NT2/D1 (cell line): ENCODE results near the gene CMTM1.

Experiments
- DNase-seq: peaks from one replicate; pipeline ENCODE4 v3.0.0-alpha.2; 2011; ENCODE audit warnings: low read depth, low spot score
- H3K27me3 ChIP-seq: 2 replicates; pipeline ENCODE4 v1.6.0; 2011; ENCODE audit warnings: mild to moderate bottlenecking; ENCODE audit not compliant: insufficient read length, insufficient read depth
- H3K36me3 ChIP-seq: 2 replicates; pipeline ENCODE4 v1.6.1; 2011; ENCODE audit warnings: mild to moderate bottlenecking, low read length, mixed read lengths; ENCODE audit not compliant: insufficient read depth, insufficient read length
- H3K4me1 ChIP-seq: 2 replicates; pipeline ENCODE4 v1.5.1; 2011; ENCODE audit not compliant: insufficient read depth, insufficient read length
- H3K4me3 ChIP-seq: 2 replicates; pipeline ENCODE4 v1.5.1; 2011; ENCODE audit warnings: low read depth; ENCODE audit not compliant: insufficient read length
- H3K9ac ChIP-seq: 2 replicates; pipeline ENCODE4 v1.6.0; 2011; ENCODE audit warnings: low read depth; ENCODE audit not compliant: insufficient read length
- H3K9me3 ChIP-seq: 2 replicates; pipeline ENCODE4 v1.5.1; 2011; ENCODE audit warnings: mild to moderate bottlenecking, low read length; ENCODE audit not compliant: insufficient read depth
- SUZ12 ChIP-seq: IDR thresholded peaks from 2 replicates; pipeline ENCODE4 v1.6.1; 2011; ENCODE audit not compliant: insufficient read length, insufficient read depth; ENCODE audit errors: extremely low read depth
- YY1 ChIP-seq: IDR thresholded peaks from 2 replicates; pipeline ENCODE4 v1.6.1; 2011; ENCODE audit not compliant: insufficient read length, insufficient read depth
- ZNF274 ChIP-seq: IDR thresholded peaks from 2 replicates; pipeline ENCODE4 v1.6.1; 2011; ENCODE audit warnings: mild to moderate bottlenecking, low read depth, low read length

The CMTM1 gene

DNA sequence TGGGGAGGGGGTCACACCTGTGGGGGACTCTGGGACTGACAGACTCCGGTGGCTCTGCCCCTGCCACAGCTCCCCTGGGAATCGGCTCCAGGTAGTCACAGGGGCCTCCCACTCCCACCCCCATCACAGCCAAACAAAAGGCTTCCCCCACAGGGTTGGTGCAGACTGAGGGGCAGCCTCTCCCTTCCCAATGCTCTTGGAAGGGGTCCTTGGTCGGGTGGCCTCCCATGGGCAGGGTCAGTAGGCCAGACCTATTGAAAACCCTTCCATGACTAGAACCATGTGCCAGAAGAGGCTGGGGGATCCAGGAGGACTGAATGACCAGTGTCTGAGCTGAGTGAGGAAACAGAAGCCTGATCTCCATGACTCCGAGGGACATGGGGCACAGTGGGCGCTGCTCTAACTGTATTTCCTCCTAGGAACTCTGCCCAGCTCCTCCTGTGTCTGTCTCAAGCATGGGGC, 45.0 kb upstream of the CMTM1 start:
- Histone ChIP-seq H3K36me3 (no peaks in the 10 kb centered on the region), H3K4me3 (no peak overlapping the region), H3K27me3 (no peaks in the 10 kb centered on the region), H3K9me3 (no peaks in the 10 kb centered on the region), H3K4me1 (peaks cover 26% of the 10 kb centered on the region), H3K9ac (no peak overlapping the region)
- no peak for TF ChIP-seq SUZ12
- no peak for TF ChIP-seq YY1
- no peak for TF ChIP-seq ZNF274
- no peak for DNase-seq

DNA sequence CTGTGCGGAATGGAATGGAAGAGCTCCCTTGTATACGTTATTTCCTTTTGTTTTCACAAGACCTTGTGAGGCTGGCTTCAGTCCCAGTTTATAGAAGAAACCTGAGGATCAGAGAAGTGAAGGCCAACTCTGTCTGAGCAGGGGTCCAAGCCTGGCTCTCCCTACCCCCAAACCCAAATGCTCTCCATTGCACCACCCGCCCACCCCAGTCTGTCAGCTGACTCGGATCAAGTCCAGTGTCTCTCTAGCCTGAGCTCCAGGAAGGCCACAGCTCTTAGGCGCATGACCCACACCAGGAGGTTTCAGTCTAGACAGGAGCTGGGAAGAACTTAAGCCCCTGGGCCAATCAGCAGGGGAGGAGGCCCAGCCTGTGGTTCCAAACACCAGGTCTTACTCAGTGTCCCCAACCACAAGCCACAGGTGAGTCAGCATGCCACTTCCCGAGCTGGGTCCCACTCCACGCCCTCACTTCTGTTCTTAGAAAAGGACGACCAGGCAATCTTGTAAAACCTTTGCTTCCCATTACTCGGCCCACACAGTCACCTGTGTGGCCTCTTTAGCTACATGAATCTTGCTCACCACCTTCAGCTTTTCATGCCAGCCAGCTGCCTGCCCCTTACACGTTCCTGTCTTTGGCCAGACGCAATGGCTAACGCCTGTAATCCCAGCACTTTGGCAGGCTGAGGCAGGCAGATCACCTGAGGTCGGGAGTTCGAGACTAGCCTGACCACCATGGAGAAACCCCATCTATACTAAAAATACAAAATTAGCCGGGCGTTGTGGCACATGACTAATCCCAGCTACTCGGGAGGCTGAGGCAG, 44.1 kb upstream of the CMTM1 start:
- no peak for TF ChIP-seq ZNF274
- TF ChIP-seq YY1: no peak
- TF ChIP-seq SUZ12: no peak
- Histone ChIP-seq H3K27me3 (no peaks in the 10 kb centered on the region), H3K4me1 (peaks cover 20% of the 10 kb centered on the region), H3K4me3 (no peak overlapping the region), H3K9ac (no peak overlapping the region), H3K36me3 (no peaks in the 10 kb centered on the region), H3K9me3 (no peaks in the 10 kb centered on the region)
- DNase-seq: no peak

DNA sequence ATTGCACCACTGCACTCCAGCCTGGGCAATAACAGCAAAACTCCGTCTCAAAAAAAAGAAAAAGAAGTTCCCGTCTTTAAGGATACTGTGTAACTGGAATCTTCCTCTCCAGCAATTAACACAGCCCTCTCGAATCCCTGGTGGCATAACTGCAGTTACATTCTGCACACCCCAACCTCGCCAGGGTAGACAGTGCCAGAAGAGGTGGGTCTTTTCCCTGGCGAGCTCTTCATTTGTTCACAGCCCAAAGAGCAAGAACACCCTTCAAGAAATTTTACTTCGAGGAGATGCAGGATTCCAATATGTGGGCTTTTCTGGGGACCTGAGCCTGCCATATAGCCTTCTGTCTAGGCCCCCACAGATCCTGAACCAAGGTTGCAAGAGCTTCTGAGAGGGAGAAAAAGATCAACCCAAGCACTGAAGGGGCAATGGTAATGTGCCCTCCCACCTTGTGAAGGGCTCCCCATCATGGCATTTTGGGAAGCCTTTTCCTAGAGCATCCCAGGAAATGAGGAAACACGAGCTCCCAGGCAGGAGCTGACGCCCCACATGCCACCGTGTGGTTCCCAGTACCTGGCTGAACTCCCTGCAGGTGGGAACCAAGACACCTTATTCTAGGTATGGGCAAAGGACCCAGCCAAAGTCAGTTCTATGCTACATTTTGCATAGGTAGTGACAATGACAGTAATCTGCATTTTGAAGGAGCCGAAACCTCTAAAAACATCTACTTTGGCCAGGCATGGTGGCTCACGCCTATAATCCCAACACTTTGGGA, 43.2 kb upstream of the CMTM1 start:
- Histone ChIP-seq H3K9ac (no peak overlapping the region), H3K36me3 (no peaks in the 10 kb centered on the region), H3K4me1 (peaks cover 13% of the 10 kb centered on the region), H3K9me3 (no peaks in the 10 kb centered on the region), H3K27me3 (no peaks in the 10 kb centered on the region), H3K4me3 (no peak overlapping the region)
- DNase-seq: no peak
- no peak for TF ChIP-seq SUZ12
- TF ChIP-seq YY1: no peak
- TF ChIP-seq ZNF274: no peak

DNA sequence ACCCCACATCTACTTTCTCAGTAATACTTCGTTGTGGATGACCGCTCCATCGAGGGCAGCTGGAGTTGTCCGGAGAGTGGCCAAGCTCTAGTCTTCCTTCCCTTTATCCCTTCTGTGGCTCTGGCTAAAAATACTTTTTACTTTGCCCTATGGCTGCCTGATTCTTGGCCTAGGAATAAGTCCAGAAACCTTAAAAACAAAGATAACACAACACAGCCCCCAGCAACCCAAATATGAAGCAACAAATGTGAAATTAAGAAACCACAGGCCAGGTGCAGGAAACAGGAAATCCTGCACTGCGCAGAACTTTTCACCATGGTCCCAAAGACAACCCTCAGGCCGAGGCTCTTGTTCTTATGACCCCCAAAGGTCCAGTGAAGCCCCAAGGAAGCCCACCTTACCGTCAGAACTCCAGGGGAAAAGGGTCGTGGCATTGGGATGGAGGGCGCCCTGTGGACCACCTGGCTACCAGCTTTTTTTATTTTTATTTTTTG, 42.3 kb upstream of the CMTM1 start:
- peaks cover 5% of the 10 kb centered on the region for H3K36me3 ChIP-seq
- no peaks in the 10 kb centered on the region for H3K9me3 ChIP-seq
- H3K27me3 ChIP-seq: no peaks in the 10 kb centered on the region
- no peak for DNase-seq
- H3K4me3 ChIP-seq: no peak overlapping the region
- peaks cover 13% of the 10 kb centered on the region for H3K4me1 ChIP-seq
- TF ChIP-seq YY1 (no peak), ZNF274 (no peak), SUZ12 (no peak)
- no peak overlapping the region for H3K9ac ChIP-seq

DNA sequence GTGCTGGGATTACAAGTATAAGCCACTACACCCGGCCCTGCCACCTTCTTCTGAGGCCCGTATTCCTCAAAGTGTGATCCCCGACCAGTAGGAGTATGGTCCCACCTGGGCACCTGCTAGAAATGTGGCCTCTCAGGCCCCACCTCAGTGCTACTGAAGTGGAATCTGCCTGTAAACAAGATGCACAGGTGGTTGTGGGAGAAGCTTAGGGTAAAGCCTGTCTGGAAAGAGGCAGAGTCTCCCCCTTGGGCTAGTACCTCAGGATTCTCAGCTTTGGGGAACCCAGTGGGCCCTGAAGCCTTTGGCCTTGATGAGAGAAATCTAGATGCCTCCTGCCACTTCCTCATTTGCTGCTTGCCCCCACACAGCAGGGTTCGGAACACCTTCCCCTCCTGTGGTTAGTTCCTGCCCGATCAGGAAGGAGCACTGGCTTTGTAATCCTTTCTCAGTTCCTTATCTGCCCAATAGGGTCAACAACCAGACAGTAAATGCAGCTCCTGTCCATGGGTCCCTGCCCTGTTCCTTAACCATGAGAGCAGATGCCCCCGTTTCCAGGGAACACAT, 41.6 kb upstream of the CMTM1 start:
- Histone ChIP-seq H3K27me3 (no peaks in the 10 kb centered on the region), H3K4me3 (no peak overlapping the region), H3K9ac (no peak overlapping the region), H3K36me3 (peaks cover 10% of the 10 kb centered on the region), H3K9me3 (no peaks in the 10 kb centered on the region), H3K4me1 (peaks cover 10% of the 10 kb centered on the region)
- no peak for DNase-seq
- TF ChIP-seq YY1: no peak

DNA sequence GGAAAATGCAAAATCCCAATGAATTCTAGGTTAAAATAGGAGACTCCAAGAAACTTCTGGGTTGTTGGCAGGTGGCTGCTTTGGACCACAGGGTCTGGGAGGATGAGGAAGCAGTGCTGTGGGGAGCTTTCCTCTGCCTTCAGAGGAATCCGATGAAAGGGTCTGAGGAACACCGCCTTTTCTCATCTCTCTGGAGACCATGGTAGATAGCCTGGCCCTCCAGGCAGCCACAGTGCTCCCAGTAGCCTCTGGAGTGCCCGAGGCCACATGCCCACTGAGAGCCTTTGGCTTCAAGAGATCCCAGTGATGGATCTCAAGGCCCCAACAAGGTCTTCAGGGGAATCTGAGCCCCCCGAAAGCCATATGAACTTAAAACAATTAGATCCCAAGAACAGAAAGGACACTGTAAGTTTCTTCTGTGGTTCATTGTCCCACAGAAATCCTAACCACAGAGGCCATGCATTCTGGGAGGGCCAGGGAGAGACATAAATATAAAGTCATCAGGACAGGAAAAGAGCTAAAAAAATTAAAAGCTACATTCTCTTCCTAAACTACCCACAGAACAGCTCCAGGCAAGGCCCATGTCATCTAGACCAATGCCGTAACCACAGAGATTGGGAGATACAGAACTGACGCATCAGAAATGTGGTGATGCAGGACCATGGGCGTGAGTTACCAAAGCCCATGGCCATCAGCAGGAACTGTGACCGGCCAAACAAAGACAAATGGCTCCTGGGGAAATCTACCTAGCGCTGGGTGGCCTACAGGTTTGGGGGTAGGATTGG, 40.7 kb upstream of the CMTM1 start:
- H3K27me3 ChIP-seq: no peaks in the 10 kb centered on the region
- peaks cover 16% of the 10 kb centered on the region for H3K36me3 ChIP-seq
- H3K4me3 ChIP-seq: no peak overlapping the region
- H3K9me3 ChIP-seq: no peaks in the 10 kb centered on the region
- no peak for DNase-seq
- H3K9ac ChIP-seq: no peak overlapping the region
- TF ChIP-seq SUZ12 (no peak), ZNF274 (no peak), YY1 (no peak)
- H3K4me1 ChIP-seq: peaks cover 7% of the 10 kb centered on the region

DNA sequence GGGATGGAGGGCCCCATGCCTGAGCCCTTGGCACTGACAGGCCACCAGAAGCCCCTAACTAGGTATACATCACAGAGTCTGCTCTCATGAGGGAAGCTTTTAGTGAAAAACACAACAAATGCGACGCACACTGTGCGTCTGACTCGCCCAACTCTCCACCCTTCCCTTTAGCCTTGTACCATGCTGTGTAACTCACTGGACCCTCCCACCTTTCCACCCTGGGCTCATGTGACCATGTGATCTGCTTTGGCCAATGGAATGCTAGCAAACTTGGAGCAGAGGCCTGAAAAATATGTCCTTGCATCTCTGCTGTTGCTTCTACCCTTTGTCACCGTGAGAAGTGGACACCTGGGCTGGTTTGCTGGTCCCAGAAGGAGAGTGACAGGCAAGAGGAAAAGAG, 37.9 kb upstream of the CMTM1 start:
- no peaks in the 10 kb centered on the region for H3K9me3 ChIP-seq
- no peak overlapping the region for H3K4me3 ChIP-seq
- peaks cover 22% of the 10 kb centered on the region for H3K36me3 ChIP-seq
- H3K9ac ChIP-seq: no peak overlapping the region
- H3K4me1 ChIP-seq: no peaks in the 10 kb centered on the region
- no peak for TF ChIP-seq YY1
- no peak for TF ChIP-seq SUZ12
- no peak for TF ChIP-seq ZNF274
- no peaks in the 10 kb centered on the region for H3K27me3 ChIP-seq
- DNase-seq: no peak
